Body of pancreas (tissue), 4 donors: ENCODE measurements around the gene APOBEC3F. TPM values are rescaled to one million over a fixed set of nuclear protein-coding genes. Genes with fewer than 3 reads are reported as not detected.
"Not testable (repeated sequence)": the region's sequence is repeated elsewhere in the genome, so short reads cannot be mapped to it uniquely, and the experiment has no call there.

ENCODE experiments used
- ATAC-seq: fragments of 150-250 bp; one replicate; pipeline ENCODE4 v1.9.1; 2016
- DNase-seq, 4 donors: peaks; one replicate each; pipeline ENCODE4 v3.0.0-alpha.2; 2019
- H3K27ac ChIP-seq, 4 donors: fragments of 200-600 bp; sonication (generic); 1 replicate in 3 of 4; 2 replicates in 1 of 4; pipeline versions ENCODE4 v1.5.1 to v1.6.1; 2016 to 2019; ENCODE audit warnings: mild to moderate bottlenecking in 1 of 4, mixed read lengths in 1 of 4, moderate library complexity in 1 of 4
- H3K27me3 ChIP-seq, 2 donors: fragments of 200-600 bp; sonication (generic); one replicate each; pipeline ENCODE4 v1.6.0; 2016; ENCODE audit warnings: mild to moderate bottlenecking in 1 of 2
- H3K36me3 ChIP-seq, 2 donors: fragments of 200-600 bp; sonication (generic); replicated peaks in 1 of 2; 2 replicates each; pipeline ENCODE4 v1.5.1; 2016; ENCODE audit warnings: low read depth in 2 of 2; ENCODE audit not compliant: insufficient read depth in 1 of 2
- H3K4me1 ChIP-seq: fragments of 200-600 bp; sonication (generic); one replicate; pipeline ENCODE4 v1.6.0; 2016
- H3K4me3 ChIP-seq, 2 donors: fragments of 200-600 bp; sonication (generic); 1 replicate in 1 of 2; 2 replicates in 1 of 2; pipeline ENCODE4 v1.5.1; 2016 to 2019
- H3K9me3 ChIP-seq, 3 donors: fragments of 200-600 bp; sonication (generic); 1 replicate in 2 of 3; 2 replicates in 1 of 3; pipeline ENCODE4 v1.5.1; 2016
- CTCF ChIP-seq, 7 experiments: fragments of 450-650 bp in 4 of 7; fragments of 200-600 bp in 3 of 7; sonication (generic) in 3 of 7; IDR thresholded peaks; one replicate each; pipeline ENCODE4 v1.5.1; 2016 to 2019; ENCODE audit warnings: antibody characterized with exemption in 7 of 7
- POLR2A ChIP-seq, 3 donors: fragments of 450-650 bp; IDR thresholded peaks; one replicate each; pipeline ENCODE4 v1.6.1; 2016; ENCODE audit warnings: antibody characterized with exemption in 3 of 3, mild to moderate bottlenecking in 2 of 3
- WGBS, 2 donors: methylation state at CpG; one replicate each; pipeline ENCODE4 v1.1.5; 2017; 5-methylcytosine and 5-hydroxymethylcytosine counted together
- intact Hi-C: fragments of 100-400 bp; cut with DNase I; formaldehyde crosslinking; loops from one replicate; pipeline ENCODE4 v1.15.1; 2023
- total RNA-seq, 2 donors: library from RNA; depleted of rRNA; stranded (reverse); fragments of >200 nt; gene quantifications; one replicate each; pipeline ENCODE4 v1.1.0, GENCODE V29; 2016

The APOBEC3F gene
- total RNA-seq, 2 donors from 2014 or later, result 0.52 to 0.99 TPM

DNA sequence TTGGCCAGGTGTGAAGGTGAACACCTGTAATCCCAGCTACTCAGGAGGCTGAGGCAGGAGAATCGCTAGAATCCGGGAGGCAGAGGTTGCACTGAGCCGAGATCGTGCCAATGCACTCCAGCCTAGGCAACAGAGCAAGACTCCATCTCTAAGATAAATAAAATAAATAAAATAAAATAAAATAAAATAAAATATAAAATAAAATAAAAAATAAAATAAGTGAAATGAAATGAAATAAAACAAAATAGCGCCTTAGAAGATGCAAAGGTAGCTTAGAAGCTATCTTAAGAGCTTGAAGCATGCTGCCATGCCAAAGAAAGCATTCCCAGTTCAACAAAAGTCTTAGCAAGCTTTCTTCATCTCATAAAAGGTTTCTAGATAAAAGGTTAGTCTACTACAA lies 33.5 kb upstream of the APOBEC3F start:
- TF ChIP-seq CTCF (IDR thresholded peaks at IDR 0.05) (no peak), POLR2A (IDR thresholded peaks at IDR 0.05) (no peak)
- ATAC-seq (no peak), DNase-seq (no peak)
- no peak overlapping the region for H3K4me3 ChIP-seq
- no peaks in the 10 kb centered on the region for H3K36me3 ChIP-seq
- intact Hi-C loops, result no loop called here
- no peaks in the 10 kb centered on the region for H3K9me3 ChIP-seq
- peaks cover 7% of the 10 kb centered on the region for H3K4me1 ChIP-seq
- 90 to 100% methylated on average over 5 of the region's 5 CpGs for WGBS, 2 donors
- H3K27ac ChIP-seq, result no peak overlapping the region
- no peaks in the 10 kb centered on the region for H3K27me3 ChIP-seq

- DNase-seq, H3K27ac ChIP-seq, H3K4me3 ChIP-seq, H3K36me3 ChIP-seq, H3K4me1 ChIP-seq, H3K9me3 ChIP-seq, H3K27me3 ChIP-seq, ATAC-seq, intact Hi-C loops: not testable (repeated sequence)
- 84 to 86% methylated on average over 7 to 8 of the region's 8 CpGs for WGBS, 2 donors
Measured at GRCh38 chr22:39008271-39008850, 32.3 kb upstream of the APOBEC3F start.

DNA sequence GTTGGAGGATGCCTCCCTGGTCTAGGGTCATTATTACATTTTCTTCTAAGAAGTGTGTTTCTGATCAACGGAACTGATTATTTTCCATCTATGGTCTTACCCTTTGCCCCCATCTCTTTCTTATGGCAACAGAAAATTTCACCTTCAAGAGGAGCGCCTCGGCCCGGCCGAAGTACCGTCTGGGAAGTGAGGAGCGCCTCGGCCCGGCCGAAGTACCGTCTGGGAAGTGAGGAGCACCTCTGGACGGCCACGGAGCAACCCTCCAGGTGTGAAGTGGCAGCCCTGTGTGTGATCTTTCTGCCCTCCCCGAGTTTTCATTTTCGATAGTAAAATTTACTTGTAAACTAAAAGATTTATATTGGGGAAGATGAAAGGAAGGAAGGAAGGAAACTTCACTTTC lies 29.7 kb upstream of the APOBEC3F start:
- WGBS, 2 donors, result 78 to 80% methylated on average over 15 of the region's 15 CpGs

GRCh38 chr22:39012533-39013511 lies 27.8 kb upstream of the APOBEC3F start:
- Histone ChIP-seq H3K27ac (no peak overlapping the region), H3K4me3 (no peak overlapping the region), H3K36me3 (no peaks in the 10 kb centered on the region), H3K27me3 (no peaks in the 10 kb centered on the region), H3K9me3 (no peaks in the 10 kb centered on the region), H3K4me1 (peaks cover 6% of the 10 kb centered on the region)
- ATAC-seq, result no peak
- WGBS, 2 donors, result 76 to 82% methylated on average over 29 of the region's 29 CpGs
- TF ChIP-seq POLR2A (IDR thresholded peaks at IDR 0.05), result no peak
- TF ChIP-seq CTCF (IDR thresholded peaks at IDR 0.05), result no peak
- intact Hi-C loops, result no loop called here
- no peak for DNase-seq

More for the DNA sequence above, 29.7 kb upstream of the APOBEC3F start:
- TF ChIP-seq POLR2A (IDR thresholded peaks at IDR 0.05), result no peak
- TF ChIP-seq CTCF (IDR thresholded peaks at IDR 0.05), result no peak
- no peaks in the 10 kb centered on the region for H3K9me3 ChIP-seq
- ATAC-seq (no peak), DNase-seq (no peak)
- no peak overlapping the region for H3K4me3 ChIP-seq
- no peaks in the 10 kb centered on the region for H3K36me3 ChIP-seq
- no peak overlapping the region for H3K27ac ChIP-seq
- intact Hi-C loops, result no loop called here
- no peaks in the 10 kb centered on the region for H3K27me3 ChIP-seq
- peaks cover 6% of the 10 kb centered on the region for H3K4me1 ChIP-seq

DNA sequence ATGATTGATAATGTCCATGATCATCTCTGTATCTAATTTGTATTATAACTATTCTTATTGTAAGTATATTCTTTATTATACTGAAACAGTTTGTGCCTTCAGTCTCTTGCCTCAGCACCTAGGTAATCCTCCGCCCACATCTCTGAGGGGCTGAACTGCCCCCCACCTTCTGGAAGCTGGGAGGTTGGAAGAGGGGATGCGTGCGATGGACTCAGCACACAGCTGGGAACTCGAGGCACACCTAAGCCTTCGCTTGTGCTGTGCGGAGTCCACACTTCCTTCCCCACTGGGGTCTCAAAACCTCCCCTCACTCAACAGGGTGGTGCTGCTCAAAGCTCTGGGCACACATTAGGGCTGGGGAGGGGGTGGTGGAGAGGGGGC lies 27.1 kb upstream of the APOBEC3F start:
- H3K4me1 ChIP-seq, H3K36me3 ChIP-seq, H3K27me3 ChIP-seq, intact Hi-C loops, H3K9me3 ChIP-seq, ATAC-seq, H3K4me3 ChIP-seq, DNase-seq: not testable (repeated sequence)
- peak overlapping the region in 3 of 4 donors; percentile 71 to 80 (median 73) for H3K27ac ChIP-seq
- 71 to 94% methylated on average over 6 of the region's 6 CpGs for WGBS, 2 donors
